Neuronal stem cell (in vitro differentiated cells): ENCODE measurements around the gene ASB18.

Experiments used
- DNase-seq: peaks from one replicate; pipeline ENCODE4 v3.0.0-alpha.2; 2013; ENCODE audit warnings: low spot score
- H2AFZ ChIP-seq: one replicate; pipeline ENCODE4 v1.6.1; 2013; ENCODE audit warnings: mild to moderate bottlenecking, low read length, inconsistent platforms
- H2AK5ac ChIP-seq: 2 replicates; pipeline ENCODE4 v1.6.1; 2013; ENCODE audit warnings: low read depth, mild to moderate bottlenecking, inconsistent platforms, low read length, moderate library complexity, mixed read lengths
- H2BK120ac ChIP-seq: 2 replicates; pipeline ENCODE4 v1.6.1; 2013; ENCODE audit warnings: low read depth, mild to moderate bottlenecking, inconsistent platforms, low read length, moderate library complexity, mixed read lengths
- H2BK12ac ChIP-seq: one replicate; pipeline ENCODE4 v1.6.1; 2013; ENCODE audit warnings: low read length, inconsistent platforms
- H2BK15ac ChIP-seq: 2 replicates; pipeline ENCODE4 v1.6.1; 2013; ENCODE audit warnings: mild to moderate bottlenecking, low read length, inconsistent platforms, mixed read lengths
- H2BK5ac ChIP-seq: one replicate; pipeline ENCODE4 v1.6.1; 2013; ENCODE audit warnings: inconsistent platforms, mild to moderate bottlenecking, low read length, moderate library complexity
- H3K14ac ChIP-seq: one replicate; pipeline ENCODE4 v1.6.1; 2013; ENCODE audit warnings: low read length, inconsistent platforms
- H3K18ac ChIP-seq: 2 replicates; pipeline ENCODE4 v1.6.1; 2013; ENCODE audit warnings: low read length, inconsistent platforms
- H3K23ac ChIP-seq: 2 replicates; pipeline ENCODE4 v1.6.1; 2013; ENCODE audit warnings: low read depth, mild to moderate bottlenecking, mixed read lengths, low read length, inconsistent platforms; ENCODE audit not compliant: poor library complexity
- H3K27ac ChIP-seq: replicated peaks from 3 replicates; pipeline ENCODE4 v1.5.1; 2013; ENCODE audit warnings: low read length, inconsistent platforms
- H3K27me3 ChIP-seq, 3 experiments: 2 replicates each; pipeline ENCODE4 v1.6.1; 2013; ENCODE audit warnings: low read length in 3 of 3, mild to moderate bottlenecking in 2 of 3, inconsistent platforms in 1 of 3, low read depth in 1 of 3, mixed read lengths in 1 of 3, moderate library complexity in 1 of 3; ENCODE audit not compliant: control insufficient read depth in 3 of 3, insufficient read depth in 3 of 3
- H3K36me3 ChIP-seq, 2 donors: replicated peaks in 1 of 2; 2 replicates each; pipeline ENCODE4 v1.6.1; 2013; ENCODE audit warnings: low read length in 2 of 2; ENCODE audit not compliant: control insufficient read depth in 2 of 2, insufficient read depth in 2 of 2
- H3K4ac ChIP-seq: 2 replicates; pipeline ENCODE4 v1.6.1; 2013; ENCODE audit warnings: inconsistent platforms, mild to moderate bottlenecking, low read length, moderate library complexity
- H3K4me1 ChIP-seq, 2 donors: 1 replicate in 1 of 2; 2 replicates in 1 of 2; pipeline ENCODE4 v1.6.1; 2013; ENCODE audit warnings: low read length in 2 of 2, low read depth in 1 of 2; ENCODE audit not compliant: control insufficient read depth in 2 of 2, insufficient read depth in 1 of 2
- H3K4me2 ChIP-seq: one replicate; pipeline ENCODE4 v1.6.1; 2013; ENCODE audit warnings: mild to moderate bottlenecking, low read length, inconsistent platforms; ENCODE audit not compliant: insufficient read depth, poor library complexity, severe bottlenecking
- H3K4me3 ChIP-seq, 2 donors: 2 replicates each; pipeline ENCODE4 v1.5.1; 2013; ENCODE audit warnings: low read length in 2 of 2, mild to moderate bottlenecking in 2 of 2, inconsistent platforms in 1 of 2, moderate library complexity in 1 of 2
- H3K79me1 ChIP-seq: one replicate; pipeline ENCODE4 v1.6.1; 2013; ENCODE audit warnings: low read depth, mild to moderate bottlenecking, inconsistent platforms, low read length, moderate library complexity
- H3K9ac ChIP-seq: one replicate; pipeline ENCODE4 v1.6.1; 2013; ENCODE audit warnings: mild to moderate bottlenecking, low read depth, low read length, inconsistent platforms; ENCODE audit not compliant: poor library complexity
- H3K9me3 ChIP-seq, 2 donors: replicated peaks in 1 of 2; 2 replicates each; pipeline versions ENCODE3 to v1.6.1; 2013; ENCODE audit warnings: low read length in 2 of 2, mild to moderate bottlenecking in 2 of 2, inconsistent platforms in 1 of 2, low read depth in 1 of 2, mixed read lengths in 1 of 2, moderate library complexity in 1 of 2; ENCODE audit not compliant: control insufficient read depth in 2 of 2, insufficient read depth in 1 of 2
- H4K8ac ChIP-seq: one replicate; pipeline ENCODE4 v1.6.1; 2013; ENCODE audit warnings: low read depth, mild to moderate bottlenecking, inconsistent platforms, low read length, moderate library complexity
- H4K91ac ChIP-seq: one replicate; pipeline ENCODE4 v1.6.1; 2013; ENCODE audit warnings: low read length, low read depth, mild to moderate bottlenecking, inconsistent platforms; ENCODE audit not compliant: poor library complexity
- WGBS, 2 donors: extraction: QIAGEN DNeasy Blood & Tissue Kit; methylation state at CpG; one replicate each; pipeline ENCODE4 v1.1.7; 2013; ENCODE audit warnings: missing lambda C conversion rate in 2 of 2, mixed read lengths in 1 of 2; ENCODE audit not compliant: insufficient read length in 2 of 2, insufficient replicate concordance in 1 of 2; ENCODE audit errors: extremely low coverage in 2 of 2; 5-methylcytosine and 5-hydroxymethylcytosine counted together

The ASB18 gene

DNA sequence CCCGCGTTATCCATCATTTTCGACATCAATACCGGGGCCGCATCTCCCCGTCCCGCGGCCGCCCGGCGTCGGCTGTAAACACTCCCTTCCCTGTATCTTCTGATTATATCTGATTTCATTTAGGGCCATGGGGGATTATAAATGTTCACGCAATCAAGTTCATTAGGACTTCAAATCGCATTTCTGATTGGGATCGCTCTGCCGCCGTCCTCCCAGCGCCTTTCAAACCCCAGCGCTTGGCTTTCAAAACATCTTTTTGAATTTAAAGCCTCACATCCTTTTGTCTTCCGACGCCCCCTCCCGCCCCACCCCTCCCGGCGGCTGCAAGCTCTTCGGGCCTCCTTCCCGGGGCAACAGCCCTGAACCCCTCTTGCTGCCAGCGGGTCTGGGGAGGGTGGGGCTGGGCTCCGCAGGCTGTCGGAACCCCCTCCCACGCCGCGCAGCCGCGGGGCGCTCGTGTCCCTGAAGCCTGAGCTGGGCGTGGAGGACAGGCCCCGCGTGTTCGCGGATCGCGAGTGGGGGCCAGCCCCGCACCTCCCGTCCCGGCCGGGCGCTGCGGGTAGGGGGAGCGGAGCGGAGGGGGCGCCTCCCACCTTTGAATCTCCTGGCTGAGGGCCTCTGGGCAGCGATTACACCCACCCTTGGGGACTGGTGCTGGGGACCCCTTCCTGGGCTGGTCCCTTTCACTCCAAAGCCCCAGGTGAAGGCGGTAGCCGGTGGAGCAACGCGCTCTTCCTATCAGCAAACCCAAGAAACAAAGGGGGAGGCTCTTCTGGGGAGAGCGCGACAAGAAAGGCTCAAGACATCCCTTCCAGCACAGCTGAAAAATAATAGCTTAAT, 84.8 kb downstream of the ASB18 start:
- H3K9ac ChIP-seq: peak overlapping the region; percentile 45
- H3K4me3 ChIP-seq: no peak overlapping the region
- H3K14ac ChIP-seq: no peak overlapping the region
- peak overlapping the region; percentile 29 for H3K4me2 ChIP-seq
- H3K27me3 ChIP-seq: peaks cover 0 to 49% (median 8%) of the 10 kb centered on the region in 3 experiments
- no peak overlapping the region for H2BK5ac ChIP-seq
- no peak overlapping the region for H4K8ac ChIP-seq
- H4K91ac ChIP-seq: no peak overlapping the region
- peak overlapping the region; percentile 86 for H3K18ac ChIP-seq
- no CpG with 5 or more reads among the region's 59 CpGs for WGBS, 2 donors
- H2AFZ ChIP-seq: no peak overlapping the region
- no peaks in the 10 kb centered on the region for H3K79me1 ChIP-seq
- H2BK120ac ChIP-seq: no peak overlapping the region
- H3K4me1 ChIP-seq: peaks cover 0 to 16% of the 10 kb centered on the region in 2 donors
- no peak overlapping the region for H3K4ac ChIP-seq
- H3K9me3 ChIP-seq: peaks cover 0 to 3% of the 10 kb centered on the region in 2 donors
- no peak overlapping the region for H2BK15ac ChIP-seq
- no peaks in the 10 kb centered on the region for H3K36me3 ChIP-seq
- no peak overlapping the region for H3K27ac ChIP-seq
- peak overlapping the region; percentile 9 for H2AK5ac ChIP-seq
- peak overlapping the region; percentile 10 for H3K23ac ChIP-seq
- H2BK12ac ChIP-seq: no peak overlapping the region
- DNase-seq: peak; percentile 15

DNA sequence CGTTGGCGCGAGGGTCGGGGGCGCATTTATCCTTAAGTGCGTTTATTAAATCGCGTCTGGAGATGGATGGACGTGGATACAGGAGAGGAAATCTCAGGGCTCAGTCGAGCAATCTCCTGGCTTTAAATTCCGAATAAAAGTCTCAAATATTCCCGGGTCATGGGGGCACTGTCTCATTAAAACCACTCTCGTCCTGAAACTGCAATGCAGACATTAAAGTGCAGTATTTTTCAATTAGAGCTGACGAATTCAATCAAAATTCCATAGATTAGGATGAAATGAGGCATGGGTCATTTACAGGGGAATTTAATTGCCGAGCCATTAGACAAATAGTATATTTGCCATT, 85.3 kb downstream of the ASB18 start:
- Histone ChIP-seq H3K4ac (no peak overlapping the region), H3K36me3 (no peaks in the 10 kb centered on the region), H4K91ac (no peak overlapping the region), H3K9ac (no peak overlapping the region), H2BK120ac (no peak overlapping the region), H3K23ac (no peak overlapping the region), H3K27ac (no peak overlapping the region), H3K4me3 (peak overlapping the region in 1 of 2 donors; percentile 66), H3K14ac (no peak overlapping the region), H2AK5ac (no peak overlapping the region), H3K4me2 (peak overlapping the region; percentile 65), H3K79me1 (no peaks in the 10 kb centered on the region), H2BK5ac (no peak overlapping the region), H3K4me1 (peaks cover 0 to 16% of the 10 kb centered on the region in 2 donors), H2BK15ac (no peak overlapping the region), H2BK12ac (no peak overlapping the region), H3K18ac (no peak overlapping the region), H4K8ac (no peak overlapping the region), H3K27me3 (peaks cover 0 to 55% (median 13%) of the 10 kb centered on the region in 3 experiments), H2AFZ (no peak overlapping the region), H3K9me3 (peaks cover 0 to 7% of the 10 kb centered on the region in 2 donors)
- no CpG with 5 or more reads among the region's 15 CpGs for WGBS, 2 donors
- no peak for DNase-seq

DNA sequence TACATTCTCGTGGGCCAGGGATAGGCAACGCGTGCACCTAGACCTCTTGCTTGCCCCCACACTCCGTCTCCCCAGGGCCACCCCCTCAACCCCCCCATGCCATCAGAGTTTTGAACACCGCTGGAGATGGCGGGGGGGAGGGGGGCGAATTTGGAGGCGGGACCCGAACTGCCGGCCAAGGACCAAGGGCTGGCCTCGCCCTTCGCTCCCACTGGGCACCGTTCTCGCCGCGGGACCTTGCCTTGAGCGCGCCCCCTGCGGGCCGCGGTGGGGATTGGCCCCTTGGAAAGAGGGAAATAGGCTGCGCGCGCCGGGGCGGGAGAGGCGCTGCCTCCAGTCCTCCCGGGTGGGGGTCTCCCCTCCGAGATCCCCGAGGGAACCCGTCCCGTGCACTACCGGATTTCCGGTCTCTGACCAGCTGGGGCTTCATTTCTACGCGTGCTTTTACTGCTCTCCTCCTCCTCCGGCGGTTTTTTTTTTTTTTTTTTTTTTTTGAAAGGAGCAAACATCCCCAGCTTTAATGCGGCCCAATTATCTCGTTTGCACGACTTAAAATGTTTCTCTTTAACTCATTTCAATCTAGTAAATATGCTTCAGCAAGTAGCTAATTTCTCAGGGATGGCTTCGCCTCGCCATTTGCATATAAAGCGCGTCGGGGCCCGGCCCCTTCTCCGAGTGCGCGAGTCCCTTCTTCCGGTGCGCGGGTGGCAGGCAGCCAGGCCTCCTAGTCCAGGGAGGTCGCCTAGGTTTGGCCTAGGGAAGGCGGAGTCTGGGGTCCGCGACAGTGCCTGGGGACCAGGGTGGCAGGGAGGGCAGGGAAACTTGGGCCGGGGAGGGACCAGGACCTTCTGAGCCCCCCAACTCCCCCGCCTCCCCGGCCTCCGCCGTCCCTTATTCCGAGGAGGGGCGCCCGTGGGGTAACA, 86.0 kb downstream of the ASB18 start:
- H3K27me3 ChIP-seq: peaks cover 0 to 61% (median 19%) of the 10 kb centered on the region in 3 experiments
- peaks cover 0 to 16% of the 10 kb centered on the region in 2 donors for H3K4me1 ChIP-seq

DNA sequence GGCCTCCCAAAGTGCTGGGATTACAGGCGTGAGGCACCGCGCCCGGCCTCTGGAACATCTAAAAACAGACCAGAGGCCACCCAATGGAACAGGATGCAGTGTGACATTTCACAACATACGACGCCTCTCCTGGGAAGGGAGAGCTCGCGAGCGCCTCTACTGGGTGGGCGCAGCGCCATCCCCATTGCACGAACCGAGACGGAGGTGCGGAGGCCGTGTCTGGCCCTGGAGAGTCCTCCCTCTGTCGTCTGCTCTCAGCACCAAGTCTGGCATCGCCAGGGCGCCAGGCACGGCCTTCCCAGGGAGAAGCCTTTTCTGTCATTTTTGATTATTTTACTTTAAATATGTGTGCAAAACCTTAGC, 86.6 kb downstream of the ASB18 start:
- H2BK5ac ChIP-seq: no peak overlapping the region
- peaks cover 0 to 17% of the 10 kb centered on the region in 2 donors for H3K9me3 ChIP-seq
- no peak overlapping the region for H3K4ac ChIP-seq
- peaks cover 0 to 19% of the 10 kb centered on the region in 2 donors for H3K4me1 ChIP-seq
- peak; percentile 59 for DNase-seq
- no CpG with 5 or more reads among the region's 20 CpGs for WGBS, 2 donors
- H3K36me3 ChIP-seq: no peaks in the 10 kb centered on the region
- no peak overlapping the region for H3K23ac ChIP-seq
- H3K27me3 ChIP-seq: peaks cover 0 to 68% (median 26%) of the 10 kb centered on the region in 3 experiments
- H4K91ac ChIP-seq: no peak overlapping the region
- H3K14ac ChIP-seq: no peak overlapping the region
- H2BK15ac ChIP-seq: no peak overlapping the region
- no peak overlapping the region for H4K8ac ChIP-seq
- no peak overlapping the region for H2AFZ ChIP-seq
- H3K4me3 ChIP-seq: peak overlapping the region in 1 of 2 donors; percentile 8
- peak overlapping the region; percentile 59 for H3K4me2 ChIP-seq
- H2BK12ac ChIP-seq: no peak overlapping the region
- no peak overlapping the region for H3K18ac ChIP-seq
- H2BK120ac ChIP-seq: no peak overlapping the region
- H3K9ac ChIP-seq: no peak overlapping the region
- H3K79me1 ChIP-seq: no peaks in the 10 kb centered on the region
- no peak overlapping the region for H2AK5ac ChIP-seq
- no peak overlapping the region for H3K27ac ChIP-seq

More for the DNA sequence above, 86.0 kb downstream of the ASB18 start:
- no peak overlapping the region for H2AFZ ChIP-seq
- H2AK5ac ChIP-seq: no peak overlapping the region
- no peak overlapping the region for H2BK12ac ChIP-seq
- H3K9ac ChIP-seq: peak overlapping the region; percentile 47
- peak overlapping the region in 1 of 2 donors; percentile 66 for H3K4me3 ChIP-seq
- H3K18ac ChIP-seq: peak overlapping the region; percentile 16
- H3K4me2 ChIP-seq: peak overlapping the region; percentile 65
- no peak overlapping the region for H2BK15ac ChIP-seq
- peaks cover 0 to 12% of the 10 kb centered on the region in 2 donors for H3K9me3 ChIP-seq
- no peak overlapping the region for H2BK5ac ChIP-seq
- H2BK120ac ChIP-seq: no peak overlapping the region
- no peaks in the 10 kb centered on the region for H3K36me3 ChIP-seq
- H4K91ac ChIP-seq: no peak overlapping the region
- H3K79me1 ChIP-seq: no peaks in the 10 kb centered on the region
- no peak overlapping the region for H3K14ac ChIP-seq
- peak; percentile 72 for DNase-seq
- no CpG with 5 or more reads among the region's 65 CpGs for WGBS, 2 donors
- no peak overlapping the region for H3K27ac ChIP-seq
- no peak overlapping the region for H4K8ac ChIP-seq
- no peak overlapping the region for H3K4ac ChIP-seq
- no peak overlapping the region for H3K23ac ChIP-seq
